ENCODE measurements around the gene DCST2. TPM values are rescaled to one million over a fixed set of nuclear protein-coding genes. Genes with fewer than 3 reads are reported as not detected.

DCST2 gene
- total RNA-seq, 4 donors from 2014 or later, result 0.90 to 4.2 (median 1.7) TPM

GRCh38 chr1:155038602-155039307, 5.2 kb upstream of the DCST2 start:
- H3K27me3 ChIP-seq, result no peaks in the 10 kb centered on the region
- TF ChIP-seq EP300 (IDR thresholded peaks at IDR 0.05) (no peak), POLR2A (IDR thresholded peaks at IDR 0.05) (no peak), CTCF (IDR thresholded peaks at IDR 0.05) (no peak)
- no peaks in the 10 kb centered on the region for H3K9me3 ChIP-seq
- DNase-seq (ENCODE audit: low spot score in 2 of 2), result no peak
- H3K4me1 ChIP-seq, result peaks cover 0 to 15% (median 0%) of the 10 kb centered on the region in 4 donors
- peak overlapping the region in 1 of 4 donors; percentile 37 for H3K27ac ChIP-seq
- H3K4me3 ChIP-seq, result no peak overlapping the region
- H3K36me3 ChIP-seq, result no peaks in the 10 kb centered on the region
- WGBS, 2 donors, result 45 to 51% methylated on average over 8 of the region's 8 CpGs

- WGBS, 2 donors, result 85% methylated on average over 6 of the region's 6 CpGs
- Histone ChIP-seq H3K27ac (no peak overlapping the region), H3K4me3 (no peak overlapping the region), H3K4me1 (peaks cover 0 to 15% (median 0%) of the 10 kb centered on the region in 4 donors), H3K27me3 (no peaks in the 10 kb centered on the region), H3K36me3 (no peaks in the 10 kb centered on the region), H3K9me3 (no peaks in the 10 kb centered on the region)
- TF ChIP-seq EP300 (IDR thresholded peaks at IDR 0.05), result no peak
- no peak for TF ChIP-seq CTCF (IDR thresholded peaks at IDR 0.05)
- no peak for TF ChIP-seq POLR2A (IDR thresholded peaks at IDR 0.05)
- DNase-seq (ENCODE audit: low spot score in 2 of 2), result no peak
These were observed 4.4 kb upstream of the DCST2 start for GRCh38 chr1:155037851-155038441.

GRCh38 chr1:155037043-155037442, 3.5 kb upstream of the DCST2 start:
- Histone ChIP-seq H3K4me1 (peaks cover 0 to 15% (median 0%) of the 10 kb centered on the region in 4 donors), H3K4me3 (no peak overlapping the region), H3K27me3 (no peaks in the 10 kb centered on the region), H3K36me3 (no peaks in the 10 kb centered on the region), H3K27ac (no peak overlapping the region), H3K9me3 (no peaks in the 10 kb centered on the region)
- TF ChIP-seq CTCF (IDR thresholded peaks at IDR 0.05) (no peak), POLR2A (IDR thresholded peaks at IDR 0.05) (no peak), EP300 (IDR thresholded peaks at IDR 0.05) (no peak)
- DNase-seq (ENCODE audit: low spot score in 2 of 2), result no peak
- WGBS, 2 donors, result 74 to 83% methylated on average over 3 of the region's 3 CpGs

- no peak for TF ChIP-seq EP300 (IDR thresholded peaks at IDR 0.05)
- H3K27me3 ChIP-seq, result no peaks in the 10 kb centered on the region
- no peaks in the 10 kb centered on the region for H3K9me3 ChIP-seq
- H3K27ac ChIP-seq, result no peak overlapping the region
- H3K4me1 ChIP-seq, result peaks cover 0 to 15% (median 0%) of the 10 kb centered on the region in 4 donors
- WGBS, 2 donors, result 77 to 88% methylated on average over 2 of the region's 2 CpGs
- no peaks in the 10 kb centered on the region for H3K36me3 ChIP-seq
- no peak overlapping the region for H3K4me3 ChIP-seq
- DNase-seq (ENCODE audit: low spot score in 2 of 2), result no peak
These were observed 2.4 kb upstream of the DCST2 start for GRCh38 chr1:155035936-155036335.

GRCh38 chr1:155034318-155035208, 982 bp upstream of the DCST2 start:
- no peaks in the 10 kb centered on the region for H3K36me3 ChIP-seq
- H3K4me3 ChIP-seq, result no peak overlapping the region
- H3K9me3 ChIP-seq, result no peaks in the 10 kb centered on the region
- no peak overlapping the region for H3K27ac ChIP-seq
- TF ChIP-seq EP300 (IDR thresholded peaks at IDR 0.05), result no peak
- TF ChIP-seq CTCF (IDR thresholded peaks at IDR 0.05), result no peak
- no peak for TF ChIP-seq POLR2A (IDR thresholded peaks at IDR 0.05)
- 77 to 85% methylated on average over 20 of the region's 20 CpGs for WGBS, 2 donors
- peaks cover 0 to 15% (median 0%) of the 10 kb centered on the region in 4 donors for H3K4me1 ChIP-seq
- no peaks in the 10 kb centered on the region for H3K27me3 ChIP-seq
- DNase-seq (ENCODE audit: low spot score in 2 of 2), result no peak
